Mucosa of descending colon (tissue), 3 donors: ENCODE results near the gene CASKIN1. TPM values are rescaled to one million over a fixed set of nuclear protein-coding genes. Genes with fewer than 3 reads are reported as not detected.

Experiments
- ATAC-seq: fragments of 200-7000 bp; cut with Tn5 transposase; one replicate; pipeline ENCODE4 v1.9.1; 2020; ENCODE audit warnings: mild to moderate bottlenecking, moderate library complexity
- DNase-seq, 3 donors: peaks; one replicate each; pipeline ENCODE4 v3.0.0-alpha.2; 2020
- H3K36me3 ChIP-seq: fragments of 200-600 bp; one replicate; pipeline ENCODE4 v1.8.0; 2021; ENCODE audit warnings: low read depth, mild to moderate bottlenecking
- H3K4me1 ChIP-seq: fragments of 200-600 bp; one replicate; pipeline ENCODE4 v1.8.0; 2021; ENCODE audit warnings: low read depth, mild to moderate bottlenecking
- H3K4me3 ChIP-seq: fragments of 200-600 bp; one replicate; pipeline ENCODE4 v1.8.0; 2021; ENCODE audit warnings: mild to moderate bottlenecking
- H3K9me3 ChIP-seq: fragments of 200-600 bp; one replicate; pipeline ENCODE4 v1.8.0; 2021; ENCODE audit warnings: mild to moderate bottlenecking
- intact Hi-C, 2 donors: fragments of 100-400 bp; cut with DNase I in 1 of 2; cut with micrococcal nuclease in 1 of 2; formaldehyde crosslinking; loops; one replicate each; pipeline versions ENCODE4 v1.11.0 to v1.11.1; 2022; cut with DNase I, micrococcal nuclease
- total RNA-seq, 3 donors: library from RNA; stranded (reverse); fragmentation: NEBNext Ultra II Directional in 2 of 3; extraction: Animal tissue kit (Norgen Biotek cat#: 25700) in 2 of 3; gene quantifications; one replicate each; pipeline versions ENCODE4 v1.2.1 to v1.2.4, GENCODE V29; 2021 to 2023
- TF ChIP-seq, protein P1 (sequence below): fragments of 200-600 bp; IDR thresholded peaks from one replicate; pipeline ENCODE4 v1.8.0; 2022; ENCODE audit warnings: antibody characterized with exemption, mild to moderate bottlenecking
- donor health status: DM: no; HTN: no; CAD: no; lungs with moderate emphysema.
- donor health status: DM: no; HTN: no; CAD: no.
- donor health status: DM: no; HTN: yes; CAD: no.

CASKIN1 gene
- total RNA-seq, 3 donors from 2014 or later, result 0.06 to 1.5 (median 1.0) TPM

GRCh38 chr16:2211923-2212347 is 15.5 kb upstream of the CASKIN1 start:
- H3K9me3 ChIP-seq, result no peaks in the 10 kb centered on the region
- no peak for ATAC-seq
- H3K4me1 ChIP-seq, result peaks cover 19% of the 10 kb centered on the region
- TF ChIP-seq, protein P1, sequence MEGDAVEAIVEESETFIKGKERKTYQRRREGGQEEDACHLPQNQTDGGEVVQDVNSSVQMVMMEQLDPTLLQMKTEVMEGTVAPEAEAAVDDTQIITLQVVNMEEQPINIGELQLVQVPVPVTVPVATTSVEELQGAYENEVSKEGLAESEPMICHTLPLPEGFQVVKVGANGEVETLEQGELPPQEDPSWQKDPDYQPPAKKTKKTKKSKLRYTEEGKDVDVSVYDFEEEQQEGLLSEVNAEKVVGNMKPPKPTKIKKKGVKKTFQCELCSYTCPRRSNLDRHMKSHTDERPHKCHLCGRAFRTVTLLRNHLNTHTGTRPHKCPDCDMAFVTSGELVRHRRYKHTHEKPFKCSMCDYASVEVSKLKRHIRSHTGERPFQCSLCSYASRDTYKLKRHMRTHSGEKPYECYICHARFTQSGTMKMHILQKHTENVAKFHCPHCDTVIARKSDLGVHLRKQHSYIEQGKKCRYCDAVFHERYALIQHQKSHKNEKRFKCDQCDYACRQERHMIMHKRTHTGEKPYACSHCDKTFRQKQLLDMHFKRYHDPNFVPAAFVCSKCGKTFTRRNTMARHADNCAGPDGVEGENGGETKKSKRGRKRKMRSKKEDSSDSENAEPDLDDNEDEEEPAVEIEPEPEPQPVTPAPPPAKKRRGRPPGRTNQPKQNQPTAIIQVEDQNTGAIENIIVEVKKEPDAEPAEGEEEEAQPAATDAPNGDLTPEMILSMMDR, result no peak
- no peak for DNase-seq
- intact Hi-C loops, result no loop called here
- H3K4me3 ChIP-seq, result no peak overlapping the region
- H3K36me3 ChIP-seq, result no peaks in the 10 kb centered on the region

- Histone ChIP-seq H3K36me3 (no peaks in the 10 kb centered on the region), H3K4me1 (peaks cover 29% of the 10 kb centered on the region), H3K4me3 (no peak within 1 kb of the TSS), H3K9me3 (no peaks in the 10 kb centered on the region)
- DNase-seq (no peak), ATAC-seq (no peak)
- intact Hi-C loops, result no loop called here
- TF ChIP-seq, protein P1, result no peak
Observed at GRCh38 chr16:2210386-2211365, 14.3 kb upstream of the CASKIN1 start, which contains the start of gene BRICD5. Gene BRICD5 (minus strand): TSS chr16:2210863. CDS start chr16:2210833, 30 bp downstream.

DNA sequence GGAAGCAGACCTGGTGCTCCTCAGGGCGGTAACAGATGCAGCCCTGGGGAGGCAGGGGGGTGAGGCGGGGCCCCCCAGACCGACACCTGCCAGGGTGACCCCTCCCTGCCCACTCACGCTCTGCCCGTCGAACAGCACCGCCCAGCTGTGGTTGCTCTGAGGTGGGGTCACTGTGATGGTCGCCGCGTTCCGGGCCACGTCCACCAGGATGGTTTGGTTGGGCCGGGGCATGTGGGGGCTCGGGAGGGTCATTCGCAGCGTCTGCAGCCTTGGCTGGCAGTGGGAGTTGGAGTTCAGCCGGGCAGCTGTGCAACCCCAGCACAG is 13.6 kb upstream of the CASKIN1 start:
- intact Hi-C loops, result no loop called here
- DNase-seq (no peak), ATAC-seq (no peak)
- Histone ChIP-seq H3K4me3 (no peak overlapping the region), H3K36me3 (no peaks in the 10 kb centered on the region), H3K4me1 (peaks cover 29% of the 10 kb centered on the region), H3K9me3 (no peaks in the 10 kb centered on the region)
- TF ChIP-seq, protein P1, result no peak

GRCh38 chr16:2209258-2210008 is 13.0 kb upstream of the CASKIN1 start:
- Histone ChIP-seq H3K9me3 (no peaks in the 10 kb centered on the region), H3K4me3 (no peak overlapping the region), H3K4me1 (peaks cover 31% of the 10 kb centered on the region), H3K36me3 (no peaks in the 10 kb centered on the region)
- TF ChIP-seq, protein P1, result no peak
- ATAC-seq, result no peak
- intact Hi-C loops, result no loop called here
- no peak for DNase-seq

- Histone ChIP-seq H3K36me3 (no peaks in the 10 kb centered on the region), H3K4me3 (no peak overlapping the region), H3K9me3 (no peaks in the 10 kb centered on the region), H3K4me1 (peaks cover 29% of the 10 kb centered on the region)
- no peak for ATAC-seq
- intact Hi-C loops, result no loop called here
- no peak for DNase-seq
- TF ChIP-seq, protein P1, result no peak
Observed at GRCh38 chr16:2208772-2209171, 12.4 kb upstream of the CASKIN1 start.
